Kidney (tissue), 14 donors: ENCODE measurements around the gene GMPR. TPM values are rescaled to one million over a fixed set of nuclear protein-coding genes. Genes with fewer than 3 reads are reported as not detected.
"Not testable (repeated sequence)": the region's sequence is repeated elsewhere in the genome, so short reads cannot be mapped to it uniquely, and the experiment has no call there.

Source experiments
- DNase-seq, 5 donors: peaks; one replicate each; pipeline ENCODE4 v3.0.0-alpha.2; 2013 to 2020
- FAIRE-seq: peaks from 2 replicates; lab custom pipeline; 2012; peaks lifted over from hg19 to GRCh38; lab: Jason Lieb, UNC
- H3K27ac ChIP-seq, 2 donors: one replicate each; pipeline ENCODE4 v1.7.0; 2013; ENCODE audit warnings: low read depth in 2 of 2, low read length in 2 of 2, inconsistent platforms in 1 of 2
- H3K27me3 ChIP-seq: one replicate; pipeline ENCODE4 v1.7.1; 2013; ENCODE audit warnings: low read length, inconsistent platforms; ENCODE audit not compliant: control insufficient read depth, insufficient read depth
- H3K36me3 ChIP-seq, 3 donors: one replicate each; pipeline versions ENCODE4 v1.7.0 to v1.7.1; 2013; ENCODE audit warnings: low read length in 3 of 3, control low read depth in 1 of 3, inconsistent platforms in 1 of 3; ENCODE audit not compliant: insufficient read depth in 3 of 3, control insufficient read depth in 2 of 3
- H3K4me1 ChIP-seq, 3 donors: one replicate each; pipeline versions ENCODE4 v1.7.0 to v1.7.1; 2013; ENCODE audit warnings: low read length in 3 of 3, inconsistent platforms in 1 of 3, low read depth in 1 of 3; ENCODE audit not compliant: control insufficient read depth in 2 of 3, insufficient read depth in 2 of 3
- H3K4me3 ChIP-seq, 3 donors: one replicate each; pipeline versions ENCODE4 v1.7.0 to v1.8.1; 2013; ENCODE audit warnings: low read length in 3 of 3, control low read depth in 1 of 3, inconsistent platforms in 1 of 3
- H3K9ac ChIP-seq, 3 donors: one replicate each; pipeline versions ENCODE4 v1.7.0 to v1.7.1; 2013; ENCODE audit warnings: low read length in 3 of 3, control low read depth in 1 of 3, inconsistent platforms in 1 of 3
- H3K9me3 ChIP-seq, 3 donors: one replicate each; pipeline versions ENCODE4 v1.7.0 to v1.7.1; 2013; ENCODE audit warnings: low read length in 3 of 3, control low read depth in 1 of 3, inconsistent platforms in 1 of 3; ENCODE audit not compliant: control insufficient read depth in 2 of 3, insufficient read depth in 1 of 3
- CTCF ChIP-seq: IDR thresholded peaks from 3 replicates; pipeline ENCODE4 v1.5.1; 2012; ENCODE audit warnings: mild to moderate bottlenecking, moderate library complexity, borderline replicate concordance; ENCODE audit not compliant: insufficient read depth; ENCODE audit errors: extremely low read depth
- intact Hi-C: fragments of 100-400 bp; cut with DNase I; formaldehyde crosslinking; loops from one replicate; pipeline ENCODE4 v1.11.1; 2022
- polyA plus RNA-seq: library from polyadenylated mRNA; stranded (reverse); fragments of 350-450 nt; fragmentation: Illumina TruSeq; extraction: RNeasy Lipid Tissue Mini Kit (QIAGEN cat#74804); gene quantifications from one replicate; pipeline ENCODE4 v1.2.3, GENCODE V29; 2014; ENCODE audit warnings: low read depth, low replicate concordance; ENCODE audit not compliant: insufficient read depth
- total RNA-seq: library from RNA; stranded (reverse); fragmentation: NEBNext Ultra II Directional; extraction: Animal tissue kit (Norgen Biotek cat#: 25700); gene quantifications from one replicate; pipeline ENCODE4 v1.2.1, GENCODE V29; 2021
- donor health status: control.
- donor health status: control.
- donor health status: control.
- donor health status: control.
- donor health status: control.
- donor health status: DM: yes; HTN: yes; CAD: no.
- donor health status: Normal renal cell carcinoma (clear cell type).

The GMPR gene
- total and polyA plus RNA-seq, 2 donors from 2014 or later, result 51.4 to 54.5 TPM

- Histone ChIP-seq H3K9ac (no peak overlapping the region), H3K36me3 (no peaks in the 10 kb centered on the region), H3K27me3 (no peaks in the 10 kb centered on the region), H3K4me1 (peaks cover 0 to 3% (median 0%) of the 10 kb centered on the region in 3 donors), H3K27ac (no peak overlapping the region), H3K9me3 (no peaks in the 10 kb centered on the region), H3K4me3 (no peak overlapping the region)
- no peak for TF ChIP-seq CTCF
- DNase-seq (peak in 4 of 5 donors; percentile 52 to 70 (median 58)), FAIRE-seq (no peak)
- intact Hi-C loops, result no loop called here
These were observed 19.8 kb downstream of the GMPR start for GRCh38 chr6:16257999-16258708.

DNA sequence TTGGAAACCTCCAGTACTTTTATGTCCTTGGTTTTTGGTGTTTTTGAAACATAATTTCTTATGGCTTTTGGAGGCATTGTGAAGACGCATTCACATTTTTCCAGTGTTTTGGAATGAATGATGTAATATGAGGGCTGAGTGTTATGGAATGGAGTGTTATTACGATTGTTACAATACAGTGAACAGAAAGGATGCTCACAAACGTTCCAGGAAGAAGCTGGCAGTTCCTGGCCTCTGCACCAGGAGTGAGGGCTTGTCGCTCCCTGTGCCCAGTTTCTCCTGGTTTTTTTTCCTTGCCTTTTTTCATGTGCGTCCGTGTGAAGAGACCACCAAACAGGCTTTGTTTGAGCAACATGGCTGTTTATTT, 20.3 kb downstream of the GMPR start:
- no peak overlapping the region for H3K4me3 ChIP-seq
- intact Hi-C loops, result no loop called here
- no peak overlapping the region for H3K9ac ChIP-seq
- H3K4me1 ChIP-seq, result peaks cover 0 to 3% (median 0%) of the 10 kb centered on the region in 3 donors
- H3K27ac ChIP-seq, result no peak overlapping the region
- DNase-seq (no peak), FAIRE-seq (no peak)
- H3K9me3 ChIP-seq, result no peaks in the 10 kb centered on the region
- TF ChIP-seq CTCF, result no peak
- H3K27me3 ChIP-seq, result no peaks in the 10 kb centered on the region
- no peaks in the 10 kb centered on the region for H3K36me3 ChIP-seq

DNA sequence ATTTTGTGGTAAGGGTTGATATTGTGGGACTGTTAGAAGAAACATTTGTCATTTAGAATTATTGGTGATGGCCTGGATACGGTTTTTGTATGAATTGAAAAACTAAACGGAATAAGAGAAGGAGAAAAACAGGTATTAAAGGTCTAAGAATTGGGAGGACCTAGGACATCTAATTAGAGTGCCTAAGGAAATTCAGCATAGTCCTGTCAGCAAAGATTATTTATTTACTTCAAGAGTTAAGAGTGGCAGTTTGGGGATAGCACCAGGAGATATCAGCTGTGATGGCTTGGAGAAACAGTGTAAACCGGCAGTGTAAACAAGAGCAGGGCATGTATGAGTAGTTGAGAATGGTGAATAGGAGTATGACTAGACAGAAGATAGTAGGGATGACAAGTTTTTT, 21.2 kb downstream of the GMPR start:
- intact Hi-C loops, H3K9me3 ChIP-seq, FAIRE-seq, H3K27ac ChIP-seq, H3K27me3 ChIP-seq, H3K4me3 ChIP-seq, DNase-seq, H3K36me3 ChIP-seq, H3K4me1 ChIP-seq, H3K9ac ChIP-seq: not testable (repeated sequence)

DNA sequence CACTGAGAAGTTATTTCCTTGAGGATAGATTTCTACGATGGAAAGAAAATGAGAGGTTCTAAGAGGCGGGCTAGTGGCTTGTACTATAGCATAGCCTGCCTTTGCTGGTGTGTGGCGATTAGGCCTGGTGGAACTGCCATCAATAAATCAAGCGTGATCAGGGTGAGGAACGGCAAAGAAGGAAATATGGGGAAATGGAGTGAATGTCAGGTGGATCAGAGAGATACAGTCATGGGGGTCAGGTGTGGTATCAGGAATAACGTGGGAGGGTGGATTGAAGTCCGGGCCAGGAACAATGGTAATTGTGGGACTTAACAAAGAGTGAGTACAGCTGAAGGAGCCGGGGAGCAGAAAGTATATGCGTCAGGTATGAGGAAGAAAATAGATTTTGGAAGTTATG, 22.2 kb downstream of the GMPR start:
- H3K4me3 ChIP-seq, H3K4me1 ChIP-seq, intact Hi-C loops, H3K9ac ChIP-seq, H3K36me3 ChIP-seq, FAIRE-seq, H3K27ac ChIP-seq, DNase-seq, H3K9me3 ChIP-seq, H3K27me3 ChIP-seq: not testable (repeated sequence)

DNA sequence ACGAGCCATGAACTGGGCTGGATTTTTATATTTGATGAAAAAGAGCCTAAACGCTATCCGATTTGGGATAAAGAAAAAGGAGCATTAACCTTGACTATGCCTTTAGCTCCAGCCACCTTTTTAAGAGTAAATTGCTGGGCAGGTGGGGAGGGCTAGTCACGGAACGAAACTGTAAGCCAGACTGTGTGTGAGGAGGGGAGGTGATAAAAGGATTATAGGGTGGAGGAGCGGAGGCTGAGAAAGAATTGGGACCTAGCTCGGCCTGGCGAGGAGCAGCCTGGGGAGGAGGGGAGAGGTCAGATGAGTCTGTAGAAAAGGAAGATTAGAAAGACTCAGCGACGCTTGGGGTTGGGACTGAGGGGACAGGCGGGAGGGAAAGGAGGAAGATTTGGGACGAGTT, 24.4 kb downstream of the GMPR start:
- H3K4me1 ChIP-seq, H3K9ac ChIP-seq, H3K9me3 ChIP-seq, intact Hi-C loops, H3K27me3 ChIP-seq, H3K36me3 ChIP-seq, FAIRE-seq, H3K4me3 ChIP-seq, H3K27ac ChIP-seq, DNase-seq: not testable (repeated sequence)

- intact Hi-C loops, H3K4me3 ChIP-seq, H3K27me3 ChIP-seq, H3K4me1 ChIP-seq, H3K9me3 ChIP-seq, DNase-seq, H3K9ac ChIP-seq, H3K36me3 ChIP-seq, H3K27ac ChIP-seq, FAIRE-seq: not testable (repeated sequence)
These were observed 25.2 kb downstream of the GMPR start for GRCh38 chr6:16263464-16264099.
